ENCODE measurements around the gene FLNB.

FLNB gene

DNA sequence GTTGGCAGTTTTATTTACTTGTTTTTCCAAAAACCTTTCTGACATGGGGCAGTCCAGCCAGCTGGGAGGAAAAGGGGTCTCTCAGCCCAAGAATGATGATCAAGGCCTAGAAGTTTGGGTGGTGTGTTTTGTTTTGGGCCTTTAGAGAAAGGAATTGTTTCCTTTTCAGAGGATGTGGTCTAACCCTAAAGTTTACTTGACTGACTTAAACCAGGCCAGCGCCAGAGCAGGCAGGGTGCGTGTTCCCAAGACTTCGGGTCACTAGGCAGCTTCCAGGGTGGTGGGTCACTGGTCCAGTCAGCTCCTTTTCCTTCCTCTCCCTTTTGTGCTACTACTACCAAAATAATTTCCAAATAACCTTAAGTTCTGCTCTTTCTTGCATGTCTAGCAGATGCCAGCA is 4.9 kb downstream of the FLNB start:
- TF ChIP-seq, protein P1, sequence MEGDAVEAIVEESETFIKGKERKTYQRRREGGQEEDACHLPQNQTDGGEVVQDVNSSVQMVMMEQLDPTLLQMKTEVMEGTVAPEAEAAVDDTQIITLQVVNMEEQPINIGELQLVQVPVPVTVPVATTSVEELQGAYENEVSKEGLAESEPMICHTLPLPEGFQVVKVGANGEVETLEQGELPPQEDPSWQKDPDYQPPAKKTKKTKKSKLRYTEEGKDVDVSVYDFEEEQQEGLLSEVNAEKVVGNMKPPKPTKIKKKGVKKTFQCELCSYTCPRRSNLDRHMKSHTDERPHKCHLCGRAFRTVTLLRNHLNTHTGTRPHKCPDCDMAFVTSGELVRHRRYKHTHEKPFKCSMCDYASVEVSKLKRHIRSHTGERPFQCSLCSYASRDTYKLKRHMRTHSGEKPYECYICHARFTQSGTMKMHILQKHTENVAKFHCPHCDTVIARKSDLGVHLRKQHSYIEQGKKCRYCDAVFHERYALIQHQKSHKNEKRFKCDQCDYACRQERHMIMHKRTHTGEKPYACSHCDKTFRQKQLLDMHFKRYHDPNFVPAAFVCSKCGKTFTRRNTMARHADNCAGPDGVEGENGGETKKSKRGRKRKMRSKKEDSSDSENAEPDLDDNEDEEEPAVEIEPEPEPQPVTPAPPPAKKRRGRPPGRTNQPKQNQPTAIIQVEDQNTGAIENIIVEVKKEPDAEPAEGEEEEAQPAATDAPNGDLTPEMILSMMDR (IDR thresholded peaks at IDR 0.05), result no peak

DNA sequence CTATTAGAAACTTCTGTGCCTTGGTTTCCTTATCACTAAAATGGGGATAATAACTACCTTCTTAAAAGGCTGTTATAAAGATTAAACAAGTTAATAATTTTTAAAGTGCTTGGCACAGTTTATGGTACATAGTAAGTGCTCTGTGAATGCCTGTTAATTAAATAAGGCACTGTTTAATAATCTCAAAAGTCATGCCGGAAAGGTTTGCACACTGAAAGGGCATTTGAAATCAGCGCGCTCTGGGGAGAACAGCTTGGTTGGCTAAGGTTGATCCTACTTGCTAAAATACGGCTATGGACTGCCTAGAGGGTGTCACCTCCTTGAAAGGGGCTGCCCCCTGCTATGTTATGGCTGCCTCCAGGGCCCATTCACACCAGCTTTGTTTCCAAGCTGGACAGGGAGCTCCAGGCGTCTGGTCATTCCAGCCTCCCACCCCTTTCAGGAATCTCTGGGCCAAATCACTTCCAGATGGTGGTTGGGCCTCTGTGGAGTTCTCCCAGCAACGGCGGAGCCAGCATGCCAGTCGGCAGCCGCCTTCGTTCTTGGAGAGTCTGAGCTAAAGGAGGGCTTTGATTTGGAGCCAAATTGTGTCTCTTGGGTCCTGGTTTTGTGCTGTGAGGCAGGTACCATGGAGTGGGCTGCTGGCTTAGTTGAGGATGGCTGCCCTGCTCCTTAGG is 5.9 kb downstream of the FLNB start:
- TF ChIP-seq, protein P1 (IDR thresholded peaks at IDR 0.05), result no peak

DNA sequence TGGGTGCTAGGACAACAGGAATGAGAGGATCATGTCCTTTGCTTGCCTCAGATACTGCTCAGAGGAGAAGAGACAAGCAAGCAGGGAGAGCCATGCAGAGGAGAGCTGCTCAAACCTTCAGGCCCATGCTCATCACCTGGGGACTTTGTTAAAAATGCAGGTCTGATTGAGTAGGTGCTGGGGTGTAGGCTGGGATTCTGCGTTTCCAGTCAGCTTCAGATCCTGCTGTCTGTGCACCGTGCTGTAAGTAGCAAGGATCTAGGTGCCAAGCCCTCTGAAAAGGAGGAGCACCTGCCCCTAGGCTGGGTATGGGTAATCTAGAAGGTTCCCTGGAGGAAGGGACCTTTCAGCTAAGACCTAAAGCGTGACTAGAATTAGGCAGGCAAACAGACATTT is 7.3 kb downstream of the FLNB start:
- TF ChIP-seq, protein P1 (IDR thresholded peaks at IDR 0.05), result no peak

DNA sequence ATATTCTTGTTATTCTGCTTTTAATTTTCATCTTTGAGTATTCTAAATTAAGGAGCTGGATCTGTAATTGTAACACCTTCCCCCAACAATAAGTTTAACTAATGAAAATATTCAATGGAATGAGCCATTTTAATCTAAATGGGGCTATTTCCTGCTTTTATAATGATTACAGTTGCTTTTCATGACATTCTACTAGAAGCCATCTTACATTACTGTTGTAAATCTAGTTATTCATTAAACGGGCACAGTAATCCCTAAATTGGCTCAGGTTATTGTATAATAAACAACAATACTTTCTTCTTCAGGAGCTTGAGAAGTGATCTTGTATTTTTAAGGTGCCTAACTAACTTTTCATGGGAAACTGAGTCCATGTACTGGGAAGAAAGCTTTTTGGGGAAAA is 8.5 kb downstream of the FLNB start:
- TF ChIP-seq, protein P1 (IDR thresholded peaks at IDR 0.05), result no peak

DNA sequence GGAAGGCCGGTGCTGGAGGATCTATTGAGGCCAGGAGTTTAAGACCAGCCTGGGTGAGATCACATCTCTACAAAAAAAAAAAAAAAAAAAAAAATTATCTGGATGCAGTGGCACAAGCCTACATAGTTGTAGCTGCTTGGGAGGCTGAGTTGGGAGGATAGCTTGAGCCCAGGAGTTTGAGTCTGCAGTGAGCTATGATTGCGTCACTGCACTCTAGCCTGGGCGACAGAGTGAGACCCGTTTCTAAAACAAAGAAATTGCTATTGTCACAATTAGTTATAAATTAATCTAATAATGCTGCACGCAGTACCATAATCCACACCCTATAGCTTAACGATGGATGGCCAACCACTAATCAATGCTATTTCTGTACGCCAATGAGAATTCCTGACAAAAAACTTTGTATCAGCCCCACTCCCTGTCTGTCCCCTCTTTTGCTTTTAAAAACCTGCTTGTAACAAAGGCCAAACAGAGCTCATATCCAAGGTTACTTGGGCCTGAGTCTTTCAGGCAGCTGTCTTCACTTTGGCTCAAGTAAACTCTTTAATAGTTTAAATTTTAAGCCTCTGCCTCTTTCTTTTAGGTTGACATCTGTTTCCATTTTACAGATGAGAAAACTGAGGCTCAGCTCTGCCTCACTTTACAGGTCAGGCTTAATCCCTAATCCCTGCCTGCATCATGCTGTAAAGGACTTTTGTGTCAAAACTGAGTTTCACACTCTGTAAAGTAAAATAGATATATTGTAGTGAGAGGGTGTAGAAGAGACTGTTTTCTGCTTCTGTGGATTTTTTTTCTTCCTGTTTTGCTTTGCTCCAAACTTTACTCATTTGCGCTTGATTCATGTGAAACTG is 10.9 kb downstream of the FLNB start:
- TF ChIP-seq, protein P1 (IDR thresholded peaks at IDR 0.05), result no peak

DNA sequence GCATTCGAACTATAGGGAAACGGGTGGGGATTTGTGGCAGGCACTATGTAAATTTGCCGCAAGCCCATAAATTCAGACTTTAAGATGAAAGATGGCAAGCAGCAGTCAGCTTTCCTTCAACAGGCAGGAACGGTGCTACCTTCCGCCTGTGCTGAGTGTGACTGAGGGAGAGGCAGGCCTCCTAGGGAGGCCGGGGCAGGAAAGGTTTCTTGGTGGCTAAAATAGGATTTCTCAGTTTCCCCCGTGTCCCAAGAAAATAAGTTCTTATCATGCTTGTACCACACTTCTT is 12.5 kb downstream of the FLNB start:
- TF ChIP-seq, protein P1 (IDR thresholded peaks at IDR 0.05), result no peak

DNA sequence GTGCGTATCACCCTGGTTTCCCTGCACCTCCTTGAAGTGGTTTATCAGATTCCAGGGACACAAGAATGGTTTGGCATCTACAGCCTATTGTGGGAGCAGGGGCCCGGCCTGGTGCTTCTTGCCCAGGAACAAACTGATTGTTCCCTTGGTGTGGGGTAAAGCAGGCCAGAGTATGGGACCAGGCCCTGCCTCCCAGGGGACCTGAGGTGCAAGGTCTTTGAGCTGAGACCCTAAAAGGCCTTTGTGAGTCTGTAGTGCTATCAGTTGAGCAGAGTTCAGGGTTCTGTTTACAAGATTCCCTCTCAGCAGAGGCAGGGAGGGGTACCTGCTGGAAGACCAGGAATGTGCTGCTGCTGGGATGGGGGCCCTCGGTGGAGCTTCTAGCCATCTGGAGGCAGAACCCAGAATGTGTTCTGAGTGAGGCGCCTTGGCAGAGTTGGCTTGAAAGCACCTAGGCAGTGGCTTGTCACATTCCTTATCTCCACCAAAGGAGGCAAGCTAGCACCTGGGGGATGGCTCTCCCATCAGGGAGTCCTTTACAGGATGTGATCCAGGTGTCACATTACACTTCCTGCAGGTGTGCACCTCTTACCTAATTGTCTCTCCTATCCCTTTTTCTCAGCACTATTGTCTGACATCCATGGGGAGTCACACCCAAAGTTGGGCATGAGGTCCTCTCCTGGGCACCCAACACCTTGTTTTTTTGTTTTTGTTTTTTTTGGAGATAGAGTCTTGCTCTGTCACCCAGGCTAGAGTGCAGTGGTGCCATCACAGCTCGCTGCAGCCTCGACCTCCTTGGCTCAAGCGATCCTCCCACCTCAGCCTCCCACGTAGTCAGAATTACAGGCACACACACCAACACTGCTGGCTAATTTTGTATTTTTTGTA is 13.1 kb downstream of the FLNB start:
- TF ChIP-seq, protein P1 (IDR thresholded peaks at IDR 0.05), result no peak

Measured in LNCAP (cell line).